Omental fat pad (tissue), 4 donors: Measurements from ENCODE around the gene NSMCE4A. TPM values are rescaled to one million over a fixed set of nuclear protein-coding genes. Genes with fewer than 3 reads are reported as not detected.
"Not testable (repeated sequence)": the region's sequence is repeated elsewhere in the genome, so short reads cannot be mapped to it uniquely, and the experiment has no call there.

Experiments used
- ATAC-seq: fragments of 150-250 bp; one replicate; pipeline ENCODE4 v1.9.1; 2016; ENCODE audit warnings: mild to moderate bottlenecking, moderate library complexity; ENCODE audit not compliant: low FRiP score
- DNase-seq: peaks from one replicate; pipeline ENCODE4 v3.0.0-alpha.2; 2019; ENCODE audit warnings: low spot score
- total RNA-seq, 4 donors: library from RNA; depleted of rRNA; stranded (reverse); fragments of >200 nt; gene quantifications; one replicate each; pipeline ENCODE4 v1.1.0, GENCODE V29; 2016
- TF ChIP-seq, protein P1 (sequence below), 3 donors: fragments of 450-650 bp; IDR thresholded peaks; one replicate each; pipeline ENCODE4 v1.5.1; 2016 to 2017; ENCODE audit warnings: antibody characterized with exemption in 3 of 3, mild to moderate bottlenecking in 3 of 3, moderate library complexity in 2 of 3

The NSMCE4A gene
- total RNA-seq, 4 donors from 2014 or later: 36.0 to 99.1 (median 58.9) TPM

DNA sequence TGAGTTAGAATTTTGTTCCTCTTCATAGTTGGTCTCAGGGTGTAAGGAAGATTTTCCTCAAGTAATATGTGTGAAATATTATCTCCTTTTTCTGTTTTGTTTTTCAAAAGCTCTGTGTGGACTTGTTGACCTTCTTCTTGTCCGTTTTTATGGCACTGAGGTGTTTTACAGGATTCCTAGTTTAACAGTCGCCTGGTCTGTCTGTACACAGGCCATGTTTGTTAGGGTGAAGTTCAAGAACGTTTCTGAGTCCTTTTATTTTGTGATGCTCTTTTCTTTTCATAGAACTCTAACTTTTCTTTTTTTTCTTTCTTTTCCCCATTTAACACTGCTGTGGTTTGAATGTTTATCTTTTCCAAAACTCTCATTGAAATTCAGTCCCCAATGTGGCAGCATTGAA lies 32.4 kb upstream of the NSMCE4A start:
- TF ChIP-seq, protein P1, sequence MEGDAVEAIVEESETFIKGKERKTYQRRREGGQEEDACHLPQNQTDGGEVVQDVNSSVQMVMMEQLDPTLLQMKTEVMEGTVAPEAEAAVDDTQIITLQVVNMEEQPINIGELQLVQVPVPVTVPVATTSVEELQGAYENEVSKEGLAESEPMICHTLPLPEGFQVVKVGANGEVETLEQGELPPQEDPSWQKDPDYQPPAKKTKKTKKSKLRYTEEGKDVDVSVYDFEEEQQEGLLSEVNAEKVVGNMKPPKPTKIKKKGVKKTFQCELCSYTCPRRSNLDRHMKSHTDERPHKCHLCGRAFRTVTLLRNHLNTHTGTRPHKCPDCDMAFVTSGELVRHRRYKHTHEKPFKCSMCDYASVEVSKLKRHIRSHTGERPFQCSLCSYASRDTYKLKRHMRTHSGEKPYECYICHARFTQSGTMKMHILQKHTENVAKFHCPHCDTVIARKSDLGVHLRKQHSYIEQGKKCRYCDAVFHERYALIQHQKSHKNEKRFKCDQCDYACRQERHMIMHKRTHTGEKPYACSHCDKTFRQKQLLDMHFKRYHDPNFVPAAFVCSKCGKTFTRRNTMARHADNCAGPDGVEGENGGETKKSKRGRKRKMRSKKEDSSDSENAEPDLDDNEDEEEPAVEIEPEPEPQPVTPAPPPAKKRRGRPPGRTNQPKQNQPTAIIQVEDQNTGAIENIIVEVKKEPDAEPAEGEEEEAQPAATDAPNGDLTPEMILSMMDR (IDR thresholded peaks at IDR 0.05): no peak

DNA sequence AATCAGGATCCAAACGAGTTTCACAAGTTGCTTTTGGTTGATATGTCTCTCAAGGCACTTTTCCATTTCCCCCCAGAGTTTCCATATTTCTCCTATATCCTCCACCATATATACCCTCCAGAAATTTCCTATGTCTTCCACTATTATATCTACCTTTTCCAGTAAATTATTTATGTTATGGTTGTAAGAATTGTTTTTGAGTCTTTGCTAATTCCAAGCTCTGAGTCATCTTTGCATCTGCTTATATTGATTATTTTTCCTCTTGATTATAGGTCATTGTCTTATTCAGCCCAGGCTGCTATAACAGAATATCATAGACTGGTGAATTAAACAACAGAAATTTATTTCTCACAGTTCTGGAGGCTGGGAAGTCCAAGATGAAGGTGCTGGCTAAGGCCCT lies 26.7 kb upstream of the NSMCE4A start:
- no peak for DNase-seq
- TF ChIP-seq, protein P1 (IDR thresholded peaks at IDR 0.05): no peak
- ATAC-seq: no peak

More for the DNA sequence above, 32.4 kb upstream of the NSMCE4A start:
- DNase-seq (no peak), ATAC-seq (no peak)

DNA sequence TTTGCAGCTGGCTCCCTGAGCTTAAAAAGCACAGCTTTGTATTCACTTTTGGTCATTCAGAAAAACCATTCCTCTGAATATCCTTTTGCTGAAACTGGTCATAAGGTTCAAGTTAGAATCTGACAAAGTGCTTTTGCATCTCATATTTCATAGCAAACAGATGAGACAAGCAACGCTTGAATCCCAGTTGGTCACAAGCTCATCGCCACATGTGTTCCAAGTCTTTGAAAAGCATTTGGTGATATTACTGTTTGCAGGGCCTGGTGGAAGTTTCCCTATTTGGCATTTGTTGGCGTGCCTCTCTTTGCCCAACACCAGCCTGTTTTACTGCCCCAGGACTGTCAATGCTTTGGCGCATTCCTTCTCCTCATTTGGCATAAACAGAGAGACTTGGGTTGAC lies 24.3 kb upstream of the NSMCE4A start:
- DNase-seq: no peak
- TF ChIP-seq, protein P1 (IDR thresholded peaks at IDR 0.05): no peak

DNA sequence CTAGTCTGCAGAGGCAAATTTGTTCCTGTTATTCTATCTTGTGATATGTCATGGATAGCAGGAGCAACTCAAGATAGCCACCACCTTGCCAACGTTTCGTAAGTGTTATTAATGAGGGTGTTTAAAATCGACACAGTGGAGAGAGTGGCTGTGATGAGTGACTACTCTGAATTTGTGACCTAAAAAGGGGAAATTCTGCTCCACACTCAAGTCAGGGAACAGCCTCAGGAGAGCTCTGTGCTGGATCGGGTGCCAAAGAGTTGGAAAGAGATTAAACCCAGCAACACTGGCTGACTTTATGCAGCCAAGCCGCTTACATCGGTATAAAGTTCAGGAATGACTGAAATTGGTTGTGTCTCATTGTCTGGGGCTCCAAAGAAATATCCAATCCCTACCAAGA lies 23.4 kb upstream of the NSMCE4A start:
- TF ChIP-seq, protein P1 (IDR thresholded peaks at IDR 0.05): no peak
- ATAC-seq: no peak
- DNase-seq: no peak

More for the DNA sequence above, 24.3 kb upstream of the NSMCE4A start:
- ATAC-seq: no peak

DNA sequence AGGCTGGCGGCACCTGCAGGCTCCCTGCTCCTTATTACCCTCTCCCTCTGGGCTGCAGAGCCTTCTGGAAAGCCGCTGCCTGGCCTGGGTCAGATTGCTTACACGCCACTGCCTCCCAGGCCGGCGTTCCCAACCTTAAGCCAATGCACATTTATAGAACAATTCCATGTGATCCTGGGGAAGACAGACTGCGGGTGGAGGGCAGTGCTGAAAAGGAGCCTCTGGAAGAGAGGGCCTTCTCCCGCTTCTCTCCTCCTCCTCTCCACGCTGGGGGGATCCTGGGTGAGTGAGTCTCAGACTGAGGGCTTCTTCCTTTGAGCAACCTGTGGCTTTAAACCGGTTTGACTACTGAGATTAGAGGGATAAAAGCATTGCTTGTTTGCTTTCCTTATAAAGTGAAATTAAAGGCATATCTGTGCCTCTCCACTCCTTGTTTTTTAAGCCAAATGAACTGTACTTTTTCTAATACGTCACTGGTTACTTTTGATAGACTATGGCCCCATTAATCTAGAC lies 19.5 kb upstream of the NSMCE4A start:
- ATAC-seq: no peak
- DNase-seq: no peak
- TF ChIP-seq, protein P1 (IDR thresholded peaks at IDR 0.05): no peak

DNA sequence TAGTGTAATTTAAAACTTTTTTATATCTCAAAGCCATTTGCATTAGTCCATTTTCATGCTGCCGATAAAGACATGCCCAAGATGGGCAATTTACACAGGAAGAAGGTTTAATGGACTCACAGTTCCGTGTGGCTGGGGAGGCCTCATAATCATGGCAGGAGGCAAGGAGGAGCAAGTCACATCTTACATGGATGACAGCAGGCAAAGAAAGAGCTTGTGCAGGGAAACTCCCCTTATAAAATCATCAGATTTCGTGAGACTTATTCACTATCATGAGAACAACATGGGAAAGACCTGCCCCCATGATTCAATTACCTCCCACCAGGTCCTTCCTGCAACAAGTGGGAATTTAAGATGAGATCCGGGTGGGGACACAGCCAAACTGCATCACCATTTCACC lies 16.7 kb upstream of the NSMCE4A start:
- not testable (repeated sequence) for DNase-seq

DNA sequence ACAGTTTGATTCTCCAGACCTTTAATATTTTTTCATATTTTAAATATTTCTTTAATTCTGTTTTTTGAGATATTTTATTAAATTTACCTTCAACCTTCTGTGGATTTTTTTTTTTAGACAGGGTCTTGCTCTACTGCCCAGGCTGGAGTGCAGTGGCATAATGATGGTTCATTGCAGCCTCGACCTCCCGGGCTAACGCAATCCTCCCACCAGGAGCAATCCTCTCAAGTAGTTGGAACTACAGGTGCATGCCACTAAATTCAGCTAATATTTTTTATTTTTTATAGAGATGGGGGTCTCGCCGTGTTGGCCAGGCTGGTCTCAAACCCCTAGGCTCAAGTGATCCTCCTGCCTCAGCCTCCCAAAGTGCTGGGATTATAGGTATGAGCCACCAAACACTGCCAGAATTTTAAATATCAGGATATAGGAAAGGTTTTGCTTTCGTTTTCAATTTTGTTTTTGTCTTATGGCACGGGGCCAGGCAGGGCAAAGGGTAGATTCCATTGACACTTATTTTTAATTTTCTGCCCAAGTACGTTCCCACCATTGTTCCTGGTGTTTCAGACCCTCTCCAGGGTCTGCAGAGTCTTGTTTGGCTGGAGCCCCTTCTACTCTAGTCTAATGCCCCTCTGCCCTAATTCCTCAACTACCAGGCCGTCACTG lies 15.1 kb upstream of the NSMCE4A start:
- TF ChIP-seq, protein P1 (IDR thresholded peaks at IDR 0.05): no peak
- no peak for ATAC-seq
- DNase-seq: no peak

More for the DNA sequence above, 16.7 kb upstream of the NSMCE4A start:
- ATAC-seq: not testable (repeated sequence)
